ENCODE data around the gene NANOS1.

The NANOS1 gene

DNA sequence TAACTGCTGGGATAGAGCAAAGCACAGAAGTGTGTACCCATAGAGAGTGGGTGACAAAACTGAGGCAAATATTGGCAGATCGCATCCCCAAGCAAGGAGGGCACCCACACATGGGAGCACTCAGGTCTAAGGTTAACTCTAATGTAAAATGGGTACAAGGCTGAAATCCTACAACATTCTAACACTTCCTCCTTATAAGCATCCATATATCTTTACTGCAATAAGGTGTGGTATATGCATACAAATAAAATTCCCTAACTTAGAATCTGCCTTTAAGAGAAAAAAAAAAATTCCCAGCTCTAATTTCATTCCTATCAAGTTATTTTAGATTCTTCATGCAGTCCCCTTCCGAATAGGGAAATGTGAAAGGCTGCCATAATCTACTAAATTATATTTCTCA lies 32.4 kb downstream of the NANOS1 start:
- no peak for DNase-seq

DNA sequence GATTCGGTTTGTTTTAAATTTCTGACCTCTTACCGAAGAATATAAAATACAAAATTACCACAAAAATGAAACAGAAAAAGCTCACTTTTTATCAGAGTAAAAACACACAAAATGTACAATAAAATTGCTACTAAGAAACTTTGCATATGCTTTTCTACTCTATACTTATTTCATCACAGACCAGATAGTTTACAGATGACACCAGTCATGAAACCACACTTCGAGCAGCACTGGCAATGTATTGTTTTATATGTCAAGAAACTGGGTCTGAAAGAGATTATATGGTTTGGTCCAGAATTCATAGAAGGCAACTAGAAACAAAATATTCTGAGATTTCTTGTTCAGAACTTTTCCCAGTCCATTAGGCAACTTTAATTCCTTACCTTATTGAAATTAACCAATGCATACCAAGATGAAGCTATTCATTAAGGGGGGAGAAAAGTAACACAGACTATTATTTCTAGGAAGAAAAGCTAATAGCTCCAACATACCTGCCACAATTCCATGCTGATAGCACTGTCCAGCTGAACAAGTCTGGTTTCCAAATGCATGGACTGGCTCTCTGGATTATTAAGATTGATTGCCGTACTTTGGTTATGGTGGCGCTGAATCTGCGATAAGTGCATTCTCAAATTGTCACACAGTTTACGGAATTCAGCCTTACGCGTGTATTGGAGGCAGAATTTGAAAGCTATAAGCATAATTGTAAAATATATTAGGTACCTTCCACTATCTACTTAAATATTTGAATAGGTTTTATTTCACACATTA lies 41.1 kb downstream of the NANOS1 start:
- no peak for DNase-seq

DNA sequence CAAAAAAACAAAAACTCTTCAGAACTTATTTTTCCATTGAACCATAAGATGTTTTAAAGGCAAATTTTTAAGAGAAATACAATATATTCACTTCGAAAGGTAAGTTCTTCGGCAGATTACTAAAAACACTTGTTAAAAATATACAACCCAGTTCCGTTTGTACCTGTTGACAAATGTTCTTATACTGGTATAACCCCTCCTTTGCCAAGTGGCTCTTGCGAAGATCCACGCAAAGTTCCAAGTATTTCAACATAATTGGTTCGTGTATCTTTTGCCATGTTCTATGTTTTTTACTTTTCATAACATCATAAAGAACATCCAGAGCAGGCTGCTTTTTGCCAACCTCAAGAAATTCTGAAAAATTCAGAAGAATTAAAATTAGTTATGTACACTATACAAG lies 44.1 kb downstream of the NANOS1 start:
- no peak for DNase-seq

DNA sequence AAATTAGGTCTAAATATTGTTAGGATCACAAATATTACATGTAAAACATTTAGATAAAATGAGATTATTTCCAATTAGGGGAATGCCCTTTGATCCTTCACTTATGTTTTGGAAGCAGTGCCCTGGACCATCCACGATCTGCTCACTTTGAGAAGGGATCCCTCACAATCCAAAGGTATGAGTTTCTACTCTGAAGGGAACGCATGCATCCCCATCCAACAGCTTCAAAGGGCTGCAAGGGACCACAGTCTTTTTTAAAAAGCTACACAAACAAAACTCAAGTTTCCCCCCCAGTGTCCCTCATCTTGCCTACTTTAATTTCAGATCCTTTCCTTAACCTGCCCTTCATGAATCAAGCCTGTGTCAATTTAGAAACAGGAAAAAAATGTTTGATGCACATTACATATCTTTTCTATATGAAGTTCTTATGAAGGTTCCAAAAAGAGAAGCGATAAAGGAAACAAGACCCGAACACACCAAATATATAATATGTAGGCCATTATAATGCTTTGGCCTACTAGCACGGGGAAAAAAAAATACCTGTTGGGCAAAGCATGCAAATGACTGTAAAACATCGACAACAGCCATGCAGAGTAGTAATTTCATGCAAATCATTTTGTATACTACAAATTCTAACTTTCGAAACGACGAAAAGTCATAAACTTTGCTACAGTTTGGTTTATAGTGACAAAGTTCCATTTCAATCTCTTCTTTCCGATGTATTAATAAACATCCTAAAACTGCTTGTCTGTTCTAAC lies 49.1 kb downstream of the NANOS1 start:
- no peak for DNase-seq

DNA sequence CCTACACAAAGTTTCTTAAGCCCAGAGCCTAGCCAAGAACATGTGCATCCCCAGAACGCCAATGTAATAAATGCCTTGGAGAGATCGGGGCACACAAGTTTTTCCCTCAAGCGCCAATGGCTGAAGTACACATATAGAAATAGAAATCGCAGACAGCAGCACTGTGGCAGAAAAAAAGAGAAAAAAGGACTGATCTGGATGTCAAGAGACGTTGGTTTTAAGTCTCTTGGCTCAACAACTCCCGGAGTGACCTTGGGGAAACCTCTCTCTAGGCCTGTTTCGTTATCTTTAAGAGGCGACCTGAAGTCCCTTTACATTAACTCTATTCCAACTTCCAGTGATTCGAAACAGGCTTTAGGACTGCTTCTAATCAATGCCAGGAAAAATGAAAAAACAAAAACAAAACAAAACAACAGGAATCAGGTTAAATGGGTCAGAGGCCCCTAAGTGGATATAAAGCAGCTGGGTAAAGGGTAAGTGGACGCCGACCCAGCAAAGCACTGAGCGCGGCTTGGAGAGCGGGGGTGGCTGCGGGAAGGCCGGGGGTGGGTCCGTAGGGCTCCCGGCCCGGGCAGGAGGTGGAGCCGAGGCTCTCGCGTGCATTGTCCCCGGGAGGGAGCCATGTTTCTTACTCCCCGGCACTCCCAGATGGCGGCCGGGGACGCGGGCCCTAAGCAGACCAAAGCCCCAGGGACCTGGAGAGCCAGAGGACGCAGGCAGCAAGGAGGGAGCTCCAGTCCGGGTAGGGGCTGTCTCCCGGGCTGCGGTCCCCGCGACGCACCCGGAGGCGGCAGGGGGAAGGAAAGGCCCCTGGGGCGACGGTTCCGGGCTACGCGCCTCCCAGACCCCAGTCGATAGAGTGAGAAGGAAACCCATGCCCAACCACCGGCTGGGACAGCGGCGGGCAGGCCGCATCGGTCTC lies 50.3 kb downstream of the NANOS1 start:
- DNase-seq: peak; percentile 10 to 60

DNA sequence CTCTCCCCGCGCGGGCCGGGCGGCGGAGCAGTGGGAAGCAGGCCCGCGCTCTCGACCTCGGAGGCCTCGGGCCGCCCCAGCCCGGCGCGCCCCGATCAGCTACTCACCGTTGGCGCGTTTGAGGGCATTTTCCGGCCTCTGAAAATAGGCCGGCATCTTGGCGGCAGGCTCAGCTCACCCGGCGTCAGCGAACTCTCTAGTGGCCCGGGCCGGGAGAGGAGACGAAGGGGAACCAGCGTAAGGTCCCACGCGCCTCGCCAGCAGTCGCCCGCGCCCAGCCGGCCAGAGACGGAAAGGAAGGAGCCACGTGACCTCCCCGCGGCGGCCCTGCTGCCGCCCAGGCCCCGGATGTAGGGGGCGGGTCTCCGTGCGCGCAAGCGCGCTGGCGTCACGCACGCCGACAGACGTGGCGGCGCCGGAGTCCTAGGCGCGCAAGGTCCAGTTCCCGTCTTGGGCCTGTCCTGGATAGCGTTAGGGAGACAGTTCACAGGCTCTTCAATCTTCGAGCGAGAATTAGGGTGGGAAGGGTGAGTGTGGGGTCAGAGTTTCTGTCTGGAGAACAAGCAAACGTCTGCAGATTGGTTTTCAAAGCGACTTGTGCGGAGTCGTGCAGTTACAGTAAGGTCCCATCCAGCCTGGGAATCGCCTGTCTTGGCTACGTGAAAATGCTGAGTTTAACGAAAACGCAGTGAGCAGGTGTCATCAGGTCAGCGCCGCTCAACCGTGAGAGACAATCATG lies 51.2 kb downstream of the NANOS1 start, which contains the start of gene EIF3A:
TSS of gene EIF3A (minus strand) at position 297 of the 739 bp plus-strand sequence. CDS start at position 156, 141 bp downstream.
- peak; percentile 76 to 89 for DNase-seq
